Activated CD4-positive, CD25-positive, alpha-beta regulatory T cell treated with anti-CD3 and anti-CD28 coated beads, Interleukin-2, amount 50 U/mL, for 16 hours (primary cell): Measurements from ENCODE around the gene ARL2.
A peak's percentile ranks its signal among the peaks of the same experiment; 100 is the strongest.
"Not testable (repeated sequence)": the region's sequence is repeated elsewhere in the genome, so short reads cannot be mapped to it uniquely, and the experiment has no call there.

ENCODE experiments used
- DNase-seq: peaks from one replicate; pipeline ENCODE4 v3.0.0-alpha.2; 2020; ENCODE audit warnings: low read depth, low spot score

ARL2 gene

GRCh38 chr11:65008016-65008415, 5.9 kb upstream of the ARL2 start:
- DNase-seq, result no peak

GRCh38 chr11:65008873-65009272, 5.1 kb upstream of the ARL2 start:
- DNase-seq, result no peak

- peak; percentile 80 for DNase-seq
Observed at GRCh38 chr11:65013130-65013887, 651 bp upstream of the ARL2 start.

- no peak for DNase-seq
Observed at GRCh38 chr11:65014726-65015227, 817 bp downstream of the ARL2 start.

GRCh38 chr11:65016705-65017104, 2.7 kb downstream of the ARL2 start:
- no peak for DNase-seq

- DNase-seq, result no peak
Observed at GRCh38 chr11:65017937-65018336, 4.0 kb downstream of the ARL2 start.

- DNase-seq, result no peak
Observed at GRCh38 chr11:65019824-65020223, 5.9 kb downstream of the ARL2 start.

- DNase-seq, result no peak
Observed at GRCh38 chr11:65021003-65021402, 7.0 kb downstream of the ARL2 start.

GRCh38 chr11:65021509-65021908, 7.5 kb downstream of the ARL2 start:
- DNase-seq, result no peak

- not testable (repeated sequence) for DNase-seq
Observed at GRCh38 chr11:65023502-65023901, 9.5 kb downstream of the ARL2 start.

- DNase-seq, result no peak
Observed at GRCh38 chr11:65026810-65027209, 12.8 kb downstream of the ARL2 start.

GRCh38 chr11:65027213-65028067, 13.5 kb downstream of the ARL2 start, which contains the start of gene SNX15:
Gene SNX15 (plus strand): TSS chr11:65027439. CDS start chr11:65027538, 99 bp downstream.
- DNase-seq, result peak; percentile 90

- DNase-seq, result no peak
Observed at GRCh38 chr11:65032216-65032615, 18.3 kb downstream of the ARL2 start.

GRCh38 chr11:65034423-65034822, 20.5 kb downstream of the ARL2 start:
- DNase-seq, result no peak

- DNase-seq, result no peak
Observed at GRCh38 chr11:65035579-65035978, 21.6 kb downstream of the ARL2 start.

- DNase-seq, result no peak
Observed at GRCh38 chr11:65036931-65037330, 23.0 kb downstream of the ARL2 start.

GRCh38 chr11:65040520-65040846, 26.5 kb downstream of the ARL2 start:
- DNase-seq, result no peak

- peak; percentile 66 for DNase-seq
Observed at GRCh38 chr11:65040847-65041622, 27.1 kb downstream of the ARL2 start, which contains the start of gene SAC3D1. Gene SAC3D1 (plus strand): TSS chr11:65041210. CDS start chr11:65041293, 83 bp downstream.

GRCh38 chr11:65042891-65043290, 28.9 kb downstream of the ARL2 start:
- DNase-seq, result no peak

- no peak for DNase-seq
Observed at GRCh38 chr11:65043881-65044501, 30.0 kb downstream of the ARL2 start.

- no peak for DNase-seq
Observed at GRCh38 chr11:65045061-65045460, 31.1 kb downstream of the ARL2 start.
